Uterus (tissue), 4 donors: Measurements from ENCODE around the gene FRS3. TPM values are rescaled to one million over a fixed set of nuclear protein-coding genes. Genes with fewer than 3 reads are reported as not detected.
A peak's percentile ranks its signal among the peaks of the same experiment; 100 is the strongest.

ENCODE experiments used
- DNase-seq, 2 donors: peaks; one replicate each; pipeline ENCODE4 v3.0.0-alpha.2; 2019 to 2020
- H3K27ac ChIP-seq, 2 donors: fragments of 200-600 bp; sonication (generic); 1 replicate in 1 of 2; 2 replicates in 1 of 2; pipeline ENCODE4 v1.5.1; 2016 to 2018
- H3K27me3 ChIP-seq, 2 donors: fragments of 200-600 bp; sonication (generic); one replicate each; pipeline ENCODE4 v1.5.1; 2018 to 2019; ENCODE audit warnings: control low read depth in 1 of 2
- H3K36me3 ChIP-seq, 2 donors: fragments of 200-600 bp; sonication (generic); one replicate each; pipeline ENCODE4 v1.5.1; 2019; ENCODE audit warnings: control low read depth in 1 of 2
- H3K4me1 ChIP-seq, 2 donors: fragments of 200-600 bp; sonication (generic); one replicate each; pipeline ENCODE4 v1.5.1; 2018 to 2019; ENCODE audit warnings: control low read depth in 1 of 2
- H3K4me3 ChIP-seq, 2 donors: fragments of 200-600 bp; sonication (generic); 1 replicate in 1 of 2; 2 replicates in 1 of 2; pipeline ENCODE4 v1.5.1; 2018 to 2019; ENCODE audit warnings: mild to moderate bottlenecking in 1 of 2
- H3K9me3 ChIP-seq, 2 donors: fragments of 200-600 bp; sonication (generic); one replicate each; pipeline ENCODE4 v1.5.1; 2019; ENCODE audit warnings: control low read depth in 1 of 2
- CTCF ChIP-seq, 4 experiments: fragments of 200-600 bp in 2 of 4; fragments of 450-650 bp in 2 of 4; sonication (generic) in 2 of 4; IDR thresholded peaks; one replicate each; pipeline ENCODE4 v1.5.1; 2016 to 2019; ENCODE audit warnings: antibody characterized with exemption in 4 of 4, mild to moderate bottlenecking in 2 of 4, moderate library complexity in 1 of 4
- POLR2A ChIP-seq, 2 donors: fragments of 450-650 bp; IDR thresholded peaks; one replicate each; pipeline ENCODE4 v1.6.1; 2016; ENCODE audit warnings: antibody characterized with exemption in 2 of 2, mild to moderate bottlenecking in 1 of 2, moderate library complexity in 1 of 2
- intact Hi-C: fragments of 100-400 bp; cut with DNase I; formaldehyde crosslinking; loops from one replicate; pipeline ENCODE4 v1.15.1; 2023; ENCODE audit warnings: low total_unique reads
- total RNA-seq, 4 donors: library from RNA; depleted of rRNA in 3 of 4; stranded (reverse); fragments of >200 nt in 3 of 4; gene quantifications; one replicate each; pipeline versions ENCODE4 v1.1.0 to v1.2.4, GENCODE V29; 2014 to 2023
- donor health status: DM: yes; HTN: yes; CAD: no.

Gene FRS3
- total RNA-seq, 4 donors from 2014 or later, result 0.26 to 8.9 (median 2.2) TPM

GRCh38 chr6:41733707-41734665 is 45.7 kb downstream of the FRS3 start:
- H3K27ac ChIP-seq, result peak overlapping the region; percentile 98
- peaks cover 0 to 4% of the 10 kb centered on the region in 2 donors for H3K4me1 ChIP-seq
- TF ChIP-seq POLR2A (IDR thresholded peaks at IDR 0.05) (peak in 1 of 2 donors; percentile 64), CTCF (IDR thresholded peaks at IDR 0.05) (no peak)
- H3K27me3 ChIP-seq, result no peaks in the 10 kb centered on the region
- peak; percentile 67 to 76 for DNase-seq
- intact Hi-C loops, result no loop called here
- H3K4me3 ChIP-seq, result peak overlapping the region; percentile 93 to 98
- H3K9me3 ChIP-seq, result no peaks in the 10 kb centered on the region
- H3K36me3 ChIP-seq, result no peaks in the 10 kb centered on the region

GRCh38 chr6:41733360-41733706 is 46.4 kb downstream of the FRS3 start:
- Histone ChIP-seq H3K36me3 (no peaks in the 10 kb centered on the region), H3K27ac (peak overlapping the region; percentile 98), H3K4me3 (peak overlapping the region; percentile 93 to 98), H3K27me3 (no peaks in the 10 kb centered on the region), H3K9me3 (no peaks in the 10 kb centered on the region), H3K4me1 (peaks cover 0 to 4% of the 10 kb centered on the region in 2 donors)
- TF ChIP-seq POLR2A (IDR thresholded peaks at IDR 0.05) (no peak), CTCF (IDR thresholded peaks at IDR 0.05) (no peak)
- intact Hi-C loops, result no loop called here
- DNase-seq, result no peak

- Histone ChIP-seq H3K27ac (peak overlapping the region; percentile 98), H3K4me1 (peaks cover 0 to 4% of the 10 kb centered on the region in 2 donors), H3K36me3 (no peaks in the 10 kb centered on the region), H3K27me3 (no peaks in the 10 kb centered on the region), H3K4me3 (no peak overlapping the region), H3K9me3 (no peaks in the 10 kb centered on the region)
- TF ChIP-seq CTCF (IDR thresholded peaks at IDR 0.05) (no peak), POLR2A (IDR thresholded peaks at IDR 0.05) (no peak)
- no peak for DNase-seq
- intact Hi-C loops, result no loop called here
Observed at GRCh38 chr6:41732591-41733359, 46.9 kb downstream of the FRS3 start.

- Histone ChIP-seq H3K9me3 (no peaks in the 10 kb centered on the region), H3K4me1 (peaks cover 0 to 4% of the 10 kb centered on the region in 2 donors), H3K27me3 (no peaks in the 10 kb centered on the region), H3K36me3 (no peaks in the 10 kb centered on the region), H3K4me3 (no peak overlapping the region), H3K27ac (no peak overlapping the region)
- intact Hi-C loops, result no loop called here
- no peak for DNase-seq
- TF ChIP-seq CTCF (IDR thresholded peaks at IDR 0.05) (no peak), POLR2A (IDR thresholded peaks at IDR 0.05) (no peak)
Observed at GRCh38 chr6:41732149-41732548, 47.6 kb downstream of the FRS3 start.
